GM12878 (cell line): ENCODE measurements around the gene USP35.

Experiments used
- CTCF ChIP-seq, 3 experiments: IDR thresholded peaks in 2 of 3; conservative IDR thresholded peaks in 1 of 3; 2 replicates each; pipeline ENCODE4 v1.5.1; 2011; ENCODE audit warnings: low read depth in 3 of 3, low read length in 3 of 3, mild to moderate bottlenecking in 3 of 3, control low read depth in 2 of 3, moderate library complexity in 2 of 3, inconsistent platforms in 1 of 3, mixed read lengths in 1 of 3; ENCODE audit not compliant: control insufficient read depth in 2 of 3, insufficient read depth in 1 of 3; ENCODE audit errors: extremely low read depth in 1 of 3
- EGR1 ChIP-seq, 2 experiments: IDR thresholded peaks; 1 replicate in 1 of 2; 2 replicates in 1 of 2; pipeline ENCODE4 v1.6.1; 2011 to 2012; ENCODE audit warnings: low read depth in 2 of 2, low read length in 2 of 2, borderline replicate concordance in 1 of 2, mild to moderate bottlenecking in 1 of 2, moderate library complexity in 1 of 2
- TCF12 ChIP-seq: IDR thresholded peaks from 2 replicates; pipeline ENCODE4 v1.6.1; 2011; ENCODE audit warnings: low read depth, mild to moderate bottlenecking, low read length

GRCh38 chr11:78223320-78223954, 34.7 kb downstream of the USP35 start:
- TF ChIP-seq TCF12, result 0 out of 2 replicates have a peak, but pooled peaks have one; percentile 51
- no peak for TF ChIP-seq CTCF (IDR thresholded peaks at IDR 0.05 in 2 of 3, conservative IDR thresholded peaks at IDR 0.05 in 1 of 3; ENCODE audit: control insufficient read depth in 2 of 3, extremely low read depth in 1 of 3, insufficient read depth in 1 of 3, low read depth in 3 of 3, low read length in 3 of 3)
- TF ChIP-seq EGR1 (IDR thresholded peaks at IDR 0.05; ENCODE audit: borderline replicate concordance in 1 of 2, low read depth in 2 of 2, low read length in 2 of 2), result peak in 1 of 2 experiments; percentile 78; a peak in 2 of 3 replicates
